GM18526 (cell line): Measurements from ENCODE around the gene TSC22D1.

Experiments used
- POLR2A ChIP-seq: IDR thresholded peaks from 3 replicates; pipeline ENCODE4 v1.6.1; 2011; ENCODE audit not compliant: insufficient read length; ENCODE audit errors: extremely low read depth

TSC22D1 gene

DNA sequence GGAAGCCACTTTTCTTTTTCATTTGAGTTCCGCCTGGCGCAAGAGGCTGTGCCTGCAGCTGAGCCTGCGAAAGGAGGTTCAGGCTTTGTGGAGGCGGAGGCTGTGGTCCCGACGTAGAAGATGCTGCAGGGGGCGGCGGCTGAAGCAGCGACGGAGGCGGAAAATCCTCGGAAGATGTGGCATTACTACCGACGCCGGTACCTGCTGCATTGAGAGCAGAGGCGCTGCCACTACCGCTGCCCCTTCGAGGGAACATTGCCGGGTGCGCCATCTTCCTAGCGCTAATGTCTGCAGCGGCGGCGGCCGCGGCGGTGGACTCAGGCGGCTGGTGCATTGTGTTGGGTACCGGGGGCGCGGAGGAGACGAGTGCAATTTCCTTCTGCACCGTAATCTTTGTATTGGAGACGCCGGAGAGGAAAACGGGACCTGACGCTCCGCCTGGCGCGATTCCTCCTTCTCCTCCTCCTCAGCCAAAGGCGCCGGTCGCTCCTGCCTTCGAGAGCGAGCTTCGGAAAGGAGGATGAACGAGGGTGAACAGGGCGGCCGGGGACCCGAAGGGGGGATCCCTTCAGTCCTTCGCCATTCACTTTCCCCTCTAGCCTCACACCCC is at the start of gene TSC22D1:
Gene TSC22D1, minus strand, starts transcription at position 590 of the 610 bp plus-strand sequence. Its CDS starts 256 bp downstream, at position 334.
- TF ChIP-seq POLR2A = no peak

DNA sequence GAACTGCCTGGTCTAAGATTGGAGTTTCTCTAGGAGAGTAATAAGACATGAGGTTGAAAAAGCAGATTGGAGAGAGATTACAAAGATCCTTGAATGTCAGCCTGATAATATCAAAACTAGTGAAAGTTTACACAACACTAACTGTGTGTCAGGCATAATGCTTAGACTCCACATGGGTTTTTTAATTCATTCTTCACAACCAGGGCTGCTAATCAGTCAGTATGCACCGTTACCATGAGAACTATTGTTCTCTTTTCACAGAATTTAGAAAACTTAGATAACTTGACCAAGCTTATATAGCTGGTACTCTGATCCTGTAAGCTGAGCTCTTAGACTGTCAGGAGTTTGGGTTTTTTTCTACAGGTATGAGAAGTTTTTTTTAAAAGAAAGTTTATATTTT is 46.6 kb upstream of the TSC22D1 start:
- TF ChIP-seq POLR2A = no peak

DNA sequence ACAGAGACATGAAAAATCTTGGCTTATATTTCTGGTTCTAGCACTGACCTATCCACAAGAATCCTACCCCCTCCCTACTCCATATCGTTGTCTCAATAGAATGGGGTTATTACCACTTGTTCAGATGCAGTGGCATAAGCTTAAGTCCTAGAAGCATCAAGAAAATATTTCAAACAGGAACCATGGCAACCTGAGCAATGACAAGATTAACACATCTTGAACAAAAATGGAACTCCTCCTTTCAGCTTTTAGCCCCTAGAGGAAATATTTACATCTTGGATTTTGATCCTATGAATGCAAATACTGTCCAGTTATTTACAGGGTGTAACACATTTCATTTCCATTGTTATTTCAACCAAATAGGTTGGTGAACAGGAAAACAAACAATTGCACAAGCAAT is 46.1 kb upstream of the TSC22D1 start:
- no peak for TF ChIP-seq POLR2A

DNA sequence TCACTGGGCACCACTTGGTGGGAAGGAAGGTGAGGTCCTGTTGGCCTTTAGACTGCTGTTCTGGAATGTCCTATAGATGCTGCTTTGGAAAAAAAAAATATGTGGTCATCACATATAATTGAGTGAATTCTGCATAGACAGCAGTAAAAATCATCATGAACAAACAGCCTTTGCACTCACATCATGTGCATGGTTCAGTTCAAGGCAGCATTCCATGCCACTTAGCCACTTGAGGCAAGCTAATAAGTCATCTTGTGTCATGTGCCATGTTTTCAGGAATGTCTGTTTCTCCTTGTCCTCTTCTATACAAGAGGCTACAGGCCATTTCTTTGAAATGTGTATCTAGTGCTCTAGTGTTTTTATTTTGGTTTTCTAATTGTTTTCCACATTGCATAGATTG is 43.9 kb upstream of the TSC22D1 start:
- no peak for TF ChIP-seq POLR2A

DNA sequence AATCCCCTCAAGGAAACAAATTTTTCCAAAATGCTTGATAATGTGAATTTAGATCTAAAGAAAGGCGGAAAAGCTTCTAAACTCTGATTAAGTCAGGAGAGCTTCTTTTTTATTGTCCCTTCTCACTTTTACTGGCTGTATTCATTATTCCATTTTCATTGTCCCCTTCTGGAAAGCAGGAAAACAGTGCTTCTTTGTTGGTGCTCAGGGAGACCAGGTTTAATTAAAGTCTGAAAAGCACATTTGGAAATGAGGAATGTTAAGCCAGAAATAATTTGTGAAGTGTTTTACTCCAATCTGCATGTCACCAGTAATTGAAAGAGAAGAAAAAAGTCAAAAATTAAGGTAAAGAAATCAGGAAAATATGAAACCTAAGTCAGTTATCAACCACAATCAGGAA is 43.5 kb upstream of the TSC22D1 start:
- no peak for TF ChIP-seq POLR2A

DNA sequence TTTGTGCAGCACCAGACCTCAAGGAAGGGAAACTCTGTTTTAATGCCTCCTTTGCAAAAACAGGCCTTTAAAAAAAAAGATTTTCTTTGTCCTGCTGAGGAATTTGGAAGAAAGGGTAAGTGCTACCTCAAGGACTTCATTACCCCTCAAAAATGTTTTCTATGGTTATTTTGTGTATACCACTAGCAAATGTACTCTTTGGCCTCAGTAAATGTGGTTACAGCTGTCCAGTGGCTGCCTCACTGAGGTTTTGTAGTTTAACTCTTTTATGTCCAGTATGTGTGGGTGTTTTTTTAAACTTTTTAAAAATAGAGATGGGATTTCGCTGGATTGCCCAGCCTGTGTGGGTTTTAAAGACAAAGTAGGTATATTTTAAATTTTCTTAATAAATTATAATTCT is 42.2 kb upstream of the TSC22D1 start:
- TF ChIP-seq POLR2A = no peak

DNA sequence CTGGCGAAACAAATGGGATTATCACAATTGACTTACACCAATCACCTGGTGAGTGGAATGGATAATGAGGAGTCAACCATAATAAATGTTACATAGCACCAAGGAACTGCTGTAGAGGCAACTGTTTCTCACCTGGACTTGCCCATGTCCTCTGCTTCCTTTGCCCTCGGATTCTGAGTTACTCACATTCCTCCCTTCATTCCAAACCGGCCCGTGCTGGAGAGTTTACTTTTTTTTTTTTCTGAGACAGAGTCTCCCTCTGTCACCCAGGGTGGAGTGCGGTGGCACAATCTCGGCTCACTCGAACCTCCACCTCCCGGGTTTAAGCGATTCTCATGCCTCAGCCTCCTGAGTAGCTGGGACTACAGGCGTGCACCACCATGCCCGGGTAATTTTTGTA is 41.5 kb upstream of the TSC22D1 start:
- TF ChIP-seq POLR2A = no peak

DNA sequence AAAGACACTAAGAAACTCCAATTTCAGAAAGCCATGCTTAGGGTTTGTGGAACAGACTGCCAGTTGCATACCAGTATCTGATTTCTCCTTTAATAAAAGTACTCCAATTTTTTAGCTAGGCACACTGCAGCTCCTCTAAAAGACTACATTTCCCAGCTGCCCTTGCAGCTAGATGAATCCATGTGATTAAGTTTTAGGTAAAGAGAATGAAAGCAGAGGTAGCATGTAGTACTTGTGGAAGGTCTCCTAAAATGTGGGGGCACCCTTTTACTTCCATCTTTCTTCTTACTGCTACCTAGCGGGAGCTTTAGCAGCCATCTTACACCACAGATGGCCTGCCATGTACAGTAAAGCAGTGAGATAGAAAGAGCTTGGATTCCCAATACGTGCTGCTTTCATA is 33.0 kb upstream of the TSC22D1 start:
- no peak for TF ChIP-seq POLR2A

DNA sequence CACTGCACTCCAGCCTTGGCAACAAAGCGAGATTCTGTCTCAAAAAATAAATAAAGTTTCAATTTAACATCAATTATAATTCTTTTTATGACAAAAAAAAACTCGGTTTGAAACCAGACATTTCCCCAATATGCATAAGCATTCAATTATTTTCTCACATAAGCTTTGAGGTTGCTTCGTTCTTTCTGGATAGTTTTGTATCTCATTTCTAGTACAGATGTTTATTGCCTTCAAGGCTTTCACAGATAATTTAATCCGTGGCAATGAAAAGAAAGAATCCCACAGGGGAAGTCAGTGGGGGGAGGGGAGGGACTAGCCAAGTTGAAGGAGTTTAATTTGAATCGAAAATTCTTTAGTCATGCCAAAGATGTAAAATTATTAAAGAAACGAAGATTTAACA is 29.6 kb upstream of the TSC22D1 start:
- TF ChIP-seq POLR2A = no peak

DNA sequence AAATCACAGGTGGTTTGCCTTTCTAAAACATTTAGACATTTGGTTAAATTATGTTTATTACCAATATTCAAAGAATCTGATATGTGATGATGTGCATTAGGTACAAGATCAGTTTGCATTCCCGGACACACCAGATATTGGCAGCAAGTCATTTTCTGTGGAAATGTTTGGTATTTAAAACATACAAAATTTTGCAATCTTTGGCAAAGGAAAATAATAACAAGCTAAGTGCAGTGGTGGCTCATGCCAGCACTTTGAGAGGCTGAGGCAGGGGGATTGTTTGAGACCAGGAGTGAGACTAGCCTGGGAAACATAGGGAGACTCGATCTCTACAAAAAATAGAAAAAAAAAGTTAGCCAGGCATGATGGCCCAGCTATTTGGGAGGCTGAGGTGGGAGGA is 29.1 kb upstream of the TSC22D1 start:
- no peak for TF ChIP-seq POLR2A

DNA sequence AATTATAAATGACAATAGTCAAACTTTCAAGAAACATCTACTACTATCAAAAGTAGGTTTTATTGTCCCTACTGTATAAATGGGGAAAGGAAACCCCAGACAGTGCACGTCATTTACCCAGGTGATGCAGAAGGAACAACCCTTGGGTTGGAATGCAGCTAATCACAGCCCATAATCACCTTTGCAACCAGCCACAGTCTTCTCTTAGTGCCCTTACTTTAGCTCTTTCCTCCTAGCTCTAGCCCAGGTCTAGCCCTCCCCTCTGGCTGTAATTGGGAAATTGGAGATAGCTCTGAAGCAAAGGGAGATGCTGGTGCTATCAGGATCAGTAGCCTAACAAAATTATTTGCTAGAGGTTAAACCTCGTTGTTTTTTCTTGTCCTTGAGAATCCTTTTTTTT is 25.5 kb upstream of the TSC22D1 start:
- no peak for TF ChIP-seq POLR2A

DNA sequence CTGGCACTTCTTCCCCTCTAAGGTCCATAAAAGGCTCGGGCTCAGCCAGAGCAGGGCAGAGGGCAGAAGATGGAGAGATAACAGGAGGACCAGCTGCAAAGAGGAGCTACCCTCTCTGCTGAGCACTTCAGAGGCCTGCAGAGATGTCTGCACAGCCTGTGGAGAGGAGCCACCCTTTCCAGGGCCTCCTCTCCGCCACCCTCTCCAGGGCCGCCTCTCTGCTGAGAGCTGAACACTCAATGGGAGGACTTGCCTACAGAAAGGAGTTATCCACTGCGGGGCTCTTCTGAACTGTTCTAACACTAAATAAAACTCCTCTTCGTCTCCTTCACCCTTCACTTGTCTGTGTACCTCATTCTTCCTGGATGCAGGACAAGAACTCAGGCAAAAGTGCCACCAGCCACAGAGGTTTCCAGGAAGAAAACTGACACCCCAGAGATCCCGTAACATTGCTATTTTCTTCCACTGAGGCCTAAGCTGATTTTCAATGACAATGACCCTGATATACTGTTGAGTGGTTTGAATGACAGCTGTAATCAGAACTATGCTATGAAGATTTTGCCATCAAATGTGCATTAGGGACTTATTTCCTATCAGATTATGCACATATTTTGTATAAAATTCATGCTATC is 16.2 kb upstream of the TSC22D1 start:
- no peak for TF ChIP-seq POLR2A

DNA sequence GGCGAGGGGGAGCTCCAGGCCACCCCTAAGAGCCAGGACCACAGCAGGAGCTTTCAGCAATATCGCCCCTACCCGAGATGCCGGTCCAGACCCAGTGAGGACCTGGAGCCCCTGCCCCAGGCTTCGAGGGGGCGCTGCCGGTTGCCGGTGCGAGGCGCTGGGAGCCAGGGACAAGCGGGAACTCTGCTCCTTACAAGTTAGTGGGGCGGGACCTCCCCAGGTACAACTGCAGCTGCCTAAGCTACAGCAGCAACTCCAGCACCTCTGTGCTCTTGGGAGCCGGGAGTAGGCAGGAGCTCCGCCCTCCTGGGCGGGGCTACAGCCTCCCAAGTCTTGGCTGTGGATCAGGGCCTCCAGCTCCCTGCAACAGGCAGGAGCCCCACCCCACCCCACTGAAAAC is 15.2 kb upstream of the TSC22D1 start:
- no peak for TF ChIP-seq POLR2A

DNA sequence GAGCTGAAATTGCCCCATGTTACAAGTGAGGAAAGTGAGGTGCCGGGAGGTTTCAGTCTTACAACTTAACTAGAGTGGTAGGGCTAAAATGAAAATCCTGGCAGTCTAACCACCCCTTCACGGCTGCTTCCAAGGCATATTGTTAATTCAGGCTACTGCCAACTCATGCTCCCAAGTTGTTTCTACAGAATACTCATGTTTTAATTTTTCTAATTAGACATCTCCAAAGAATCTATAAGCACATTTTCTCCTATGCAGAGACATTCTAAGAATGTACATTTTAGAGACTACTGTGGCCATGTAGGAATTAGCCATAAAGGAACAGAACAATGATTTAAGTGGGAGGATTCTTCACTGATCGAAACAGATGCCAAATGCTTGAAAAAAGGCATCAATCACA is 7.0 kb upstream of the TSC22D1 start:
- TF ChIP-seq POLR2A = no peak

DNA sequence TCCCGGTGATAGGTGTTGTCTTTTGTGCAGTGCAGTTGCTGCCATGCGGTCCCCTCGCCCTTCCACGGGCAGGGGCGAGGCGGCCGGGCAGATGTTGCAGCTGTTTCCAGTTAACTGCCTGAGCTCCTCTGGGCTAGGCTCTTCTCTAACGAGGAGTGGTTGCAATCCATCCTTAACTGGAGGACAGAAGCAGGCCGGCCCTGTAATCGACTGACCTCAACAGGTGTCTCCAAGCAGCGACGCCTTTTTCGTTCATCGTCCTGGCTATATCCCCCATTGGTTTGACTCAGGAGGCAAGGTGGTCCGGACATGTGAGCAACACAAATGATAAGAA is 1.9 kb upstream of the TSC22D1 start:
- no peak for TF ChIP-seq POLR2A

DNA sequence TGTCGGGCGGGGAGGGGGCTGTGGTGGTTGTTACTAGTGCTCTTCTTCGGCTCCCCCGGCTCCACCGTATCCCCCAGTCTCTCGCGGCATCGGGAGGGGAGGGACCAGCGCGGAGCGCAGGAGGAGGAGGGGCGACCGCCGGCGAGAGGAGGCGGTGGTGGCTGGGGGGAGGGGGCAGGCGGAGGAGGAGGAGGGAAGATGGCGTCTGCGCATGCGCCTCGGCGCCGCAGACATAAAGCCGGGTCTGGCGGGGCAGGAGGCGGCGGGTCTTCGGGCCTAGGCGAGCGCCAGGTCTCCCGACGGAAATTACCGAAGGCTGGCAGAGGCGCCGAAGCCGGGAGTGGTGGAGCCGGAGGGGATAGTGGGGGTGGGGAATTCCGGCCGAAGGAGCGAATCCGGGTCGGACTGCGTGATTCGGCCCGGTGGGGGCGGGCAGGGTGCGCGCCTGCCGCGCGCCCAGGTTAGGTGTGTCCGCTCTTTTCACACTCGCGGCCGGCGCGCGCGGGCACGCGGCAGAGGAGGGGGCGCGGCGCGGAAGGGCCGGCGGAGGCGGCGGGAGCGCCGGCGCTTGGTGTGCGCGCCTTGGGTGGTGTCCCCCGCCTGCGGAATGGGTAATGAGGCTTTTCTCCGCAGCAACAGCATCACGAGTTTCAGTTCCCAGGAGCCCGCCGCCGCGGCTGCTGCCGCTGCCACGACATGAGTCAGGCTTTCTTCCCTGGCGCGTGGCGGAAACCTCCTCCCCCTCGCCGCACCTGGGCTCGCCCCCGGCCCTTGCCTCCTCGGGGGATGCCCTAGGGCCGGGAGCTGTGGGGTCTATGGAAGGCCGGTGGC is 1.3 kb upstream of the TSC22D1 start:
- TF ChIP-seq POLR2A = peak; percentile 31
